H1 (cell line): ENCODE data around the gene CDH18.

Experiments used
- CEBPB ChIP-seq: IDR thresholded peaks from 2 replicates; pipeline ENCODE4 v1.6.1; 2012; ENCODE audit warnings: low read depth, low read length
- JUN ChIP-seq: IDR thresholded peaks from 2 replicates; pipeline ENCODE4 v1.6.1; 2011; ENCODE audit warnings: low read depth, mild to moderate bottlenecking, improper control_type of control experiment, low read length
- POLR2AphosphoS5 ChIP-seq: IDR thresholded peaks from 2 replicates; pipeline ENCODE4 v1.6.1; 2011; ENCODE audit warnings: low read depth, low read length
- TCF12 ChIP-seq: IDR thresholded peaks from 2 replicates; pipeline ENCODE4 v1.6.1; 2011; ENCODE audit warnings: low read depth, mild to moderate bottlenecking, low read length
- ZNF274 ChIP-seq: IDR thresholded peaks from 2 replicates; pipeline ENCODE4 v1.7.0; 2012; ENCODE audit warnings: low read length, borderline replicate concordance; ENCODE audit errors: extremely low read depth
- TF ChIP-seq, protein P1 (sequence below), 3 experiments: IDR thresholded peaks; 1 replicate in 2 of 3; 2 replicates in 1 of 3; pipeline versions ENCODE4 v1.5.1 to v1.6.1; 2011; ENCODE audit warnings: low read length in 3 of 3, mild to moderate bottlenecking in 3 of 3, inconsistent platforms in 2 of 3, low read depth in 1 of 3, moderate library complexity in 1 of 3; ENCODE audit not compliant: insufficient read depth in 1 of 3; ENCODE audit errors: control extremely low read depth in 1 of 3

- TF ChIP-seq POLR2AphosphoS5: no peak
- TF ChIP-seq, protein P1, sequence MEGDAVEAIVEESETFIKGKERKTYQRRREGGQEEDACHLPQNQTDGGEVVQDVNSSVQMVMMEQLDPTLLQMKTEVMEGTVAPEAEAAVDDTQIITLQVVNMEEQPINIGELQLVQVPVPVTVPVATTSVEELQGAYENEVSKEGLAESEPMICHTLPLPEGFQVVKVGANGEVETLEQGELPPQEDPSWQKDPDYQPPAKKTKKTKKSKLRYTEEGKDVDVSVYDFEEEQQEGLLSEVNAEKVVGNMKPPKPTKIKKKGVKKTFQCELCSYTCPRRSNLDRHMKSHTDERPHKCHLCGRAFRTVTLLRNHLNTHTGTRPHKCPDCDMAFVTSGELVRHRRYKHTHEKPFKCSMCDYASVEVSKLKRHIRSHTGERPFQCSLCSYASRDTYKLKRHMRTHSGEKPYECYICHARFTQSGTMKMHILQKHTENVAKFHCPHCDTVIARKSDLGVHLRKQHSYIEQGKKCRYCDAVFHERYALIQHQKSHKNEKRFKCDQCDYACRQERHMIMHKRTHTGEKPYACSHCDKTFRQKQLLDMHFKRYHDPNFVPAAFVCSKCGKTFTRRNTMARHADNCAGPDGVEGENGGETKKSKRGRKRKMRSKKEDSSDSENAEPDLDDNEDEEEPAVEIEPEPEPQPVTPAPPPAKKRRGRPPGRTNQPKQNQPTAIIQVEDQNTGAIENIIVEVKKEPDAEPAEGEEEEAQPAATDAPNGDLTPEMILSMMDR (IDR thresholded peaks at IDR 0.05; ENCODE audit: control extremely low read depth in 1 of 3, insufficient read depth in 1 of 3, low read depth in 1 of 3, low read length in 3 of 3): no peak
- TF ChIP-seq TCF12: no peak
- TF ChIP-seq ZNF274: no peak
- no peak for TF ChIP-seq JUN
- no peak for TF ChIP-seq CEBPB
Observed at GRCh38 chr5:19753579-19753978, 234.4 kb downstream of the CDH18 start.
